ENCODE measurements around the gene IGSF5.
"Not testable (repeated sequence)": the region's sequence is repeated elsewhere in the genome, so short reads cannot be mapped to it uniquely, and the experiment has no call there.

IGSF5 gene

DNA sequence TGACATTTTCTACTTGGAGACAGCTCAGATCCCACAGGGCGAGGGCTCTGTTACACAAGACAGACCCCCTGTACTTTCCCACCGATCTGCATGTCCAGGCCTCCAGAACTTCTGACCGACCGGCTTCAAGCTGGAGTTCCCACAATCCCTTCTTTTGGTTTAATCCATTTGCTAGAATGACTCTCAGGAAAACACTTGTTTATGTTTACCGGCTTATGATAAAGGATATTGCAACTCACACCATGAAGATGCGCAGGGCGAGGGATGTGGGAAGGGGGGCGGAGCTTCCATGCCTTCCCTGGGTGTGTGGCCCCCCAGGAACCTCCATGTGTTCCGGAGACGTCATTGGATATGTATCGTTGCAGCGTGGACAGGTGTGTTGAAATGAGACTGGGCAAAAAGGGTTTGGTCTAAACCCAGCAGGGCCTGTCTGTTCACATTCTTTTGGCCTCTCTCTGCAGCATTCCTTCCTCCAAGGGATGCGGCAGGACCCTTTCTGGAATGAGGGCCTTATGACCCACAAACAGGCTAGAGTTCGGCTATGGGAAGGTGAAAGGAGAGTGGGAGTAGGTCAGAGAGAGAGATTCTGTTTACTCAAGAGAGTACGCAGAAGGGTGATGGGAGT is 7.5 kb upstream of the IGSF5 start:
- no peak for TF ChIP-seq CTCF (IDR thresholded peaks at IDR 0.05; ENCODE audit: insufficient read depth, missing control alignments)
- DNase-seq (ENCODE audit: insufficient read length, low spot score) (no peak), FAIRE-seq (no peak)

GRCh38 chr21:39738566-39738965 is 6.4 kb upstream of the IGSF5 start:
- no peak for TF ChIP-seq CTCF (IDR thresholded peaks at IDR 0.05; ENCODE audit: insufficient read depth, missing control alignments)
- no peak for DNase-seq (ENCODE audit: insufficient read length, low spot score)
- no peak for FAIRE-seq

- FAIRE-seq: not testable (repeated sequence)
Measured at GRCh38 chr21:39739531-39739930, 5.5 kb upstream of the IGSF5 start.

GRCh38 chr21:39742561-39742960 is 2.4 kb upstream of the IGSF5 start:
- DNase-seq (ENCODE audit: insufficient read length, low spot score); FAIRE-seq: not testable (repeated sequence)

More at GRCh38 chr21:39739531-39739930, 5.5 kb upstream of the IGSF5 start:
- not testable (repeated sequence) for DNase-seq (ENCODE audit: insufficient read length, low spot score)

DNA sequence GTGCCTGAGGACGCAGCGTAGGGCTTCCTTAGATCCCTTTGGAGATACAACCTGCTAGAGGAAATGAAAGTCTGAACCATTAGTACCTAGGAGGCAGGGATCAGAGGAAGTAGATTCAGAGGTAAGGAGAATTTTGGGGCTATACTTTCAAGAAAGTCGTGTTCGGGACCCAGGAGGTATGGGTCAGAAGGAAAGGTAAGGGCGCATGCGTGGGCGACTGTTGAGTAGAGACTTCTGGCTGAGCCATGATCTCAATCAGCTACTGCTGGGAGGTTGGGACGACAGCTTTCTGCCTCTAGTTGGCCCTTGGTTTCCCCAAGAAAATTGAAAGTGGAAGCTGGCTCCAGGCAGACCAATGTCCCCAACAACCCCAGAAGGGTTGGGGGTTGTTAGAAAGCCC is 349 bp downstream of the IGSF5 start:
- DNase-seq (ENCODE audit: insufficient read length, low spot score); FAIRE-seq: not testable (repeated sequence)

DNA sequence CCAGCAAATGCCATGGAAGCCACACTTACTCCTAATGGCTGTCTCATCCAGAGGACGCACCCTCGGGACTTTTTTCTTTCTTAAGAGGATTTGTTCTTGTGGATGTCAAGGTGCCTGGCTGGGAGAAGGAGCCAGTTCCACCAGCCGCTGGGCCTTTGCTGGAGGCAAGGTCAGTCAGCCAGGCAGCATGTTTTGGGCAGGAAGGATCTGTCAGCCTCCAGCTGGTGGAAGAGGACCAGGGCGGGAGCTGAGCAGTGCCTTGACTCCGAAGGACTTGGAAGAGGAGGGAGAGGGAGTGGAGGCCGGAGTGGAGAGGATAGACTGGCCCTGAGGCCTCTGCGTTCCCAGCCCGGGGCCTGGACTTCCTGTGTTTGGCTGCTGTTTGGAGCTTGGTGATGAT is 5.7 kb downstream of the IGSF5 start:
- DNase-seq (ENCODE audit: insufficient read length, low spot score) (no peak), FAIRE-seq (no peak)
- TF ChIP-seq CTCF (IDR thresholded peaks at IDR 0.05; ENCODE audit: insufficient read depth, missing control alignments): no peak

GRCh38 chr21:39754811-39755210 is 9.8 kb downstream of the IGSF5 start:
- DNase-seq (ENCODE audit: insufficient read length, low spot score) (no peak), FAIRE-seq (no peak)
- TF ChIP-seq CTCF (IDR thresholded peaks at IDR 0.05; ENCODE audit: insufficient read depth, missing control alignments): no peak

- FAIRE-seq (no peak), DNase-seq (ENCODE audit: insufficient read length, low spot score) (no peak)
- TF ChIP-seq CTCF (IDR thresholded peaks at IDR 0.05; ENCODE audit: insufficient read depth, missing control alignments): no peak
Measured at GRCh38 chr21:39756285-39756684, 11.3 kb downstream of the IGSF5 start.

GRCh38 chr21:39763272-39763970 is 18.4 kb downstream of the IGSF5 start:
- DNase-seq (ENCODE audit: insufficient read length, low spot score): no peak
- FAIRE-seq: no peak
- TF ChIP-seq CTCF (IDR thresholded peaks at IDR 0.05; ENCODE audit: insufficient read depth, missing control alignments): no peak
